HG03280 (cell line): ENCODE measurements around the gene NAA60.

ENCODE experiments used
- ATAC-seq: cut with Tn5 transposase; IDR thresholded peaks from one replicate; pipeline ENCODE4 v1.9.1; 2021; ENCODE audit warnings: mild to moderate bottlenecking, moderate library complexity; ENCODE audit not compliant: unreplicated experiment

The NAA60 gene

GRCh38 chr16:3536271-3536731 is 92.8 kb downstream of the NAA60 start:
- ATAC-seq: no peak
